GM12874 (cell line): Measurements from ENCODE around the gene CKAP5.

ENCODE experiments used
- CTCF ChIP-seq: IDR thresholded peaks from 2 replicates; pipeline ENCODE4 v1.5.1; 2011; ENCODE audit warnings: low read depth, mild to moderate bottlenecking, control low read depth, low read length, moderate library complexity; ENCODE audit not compliant: insufficient read depth

CKAP5 gene

GRCh38 chr11:46719543-46720218 is 126.4 kb downstream of the CKAP5 start:
- no peak for TF ChIP-seq CTCF

DNA sequence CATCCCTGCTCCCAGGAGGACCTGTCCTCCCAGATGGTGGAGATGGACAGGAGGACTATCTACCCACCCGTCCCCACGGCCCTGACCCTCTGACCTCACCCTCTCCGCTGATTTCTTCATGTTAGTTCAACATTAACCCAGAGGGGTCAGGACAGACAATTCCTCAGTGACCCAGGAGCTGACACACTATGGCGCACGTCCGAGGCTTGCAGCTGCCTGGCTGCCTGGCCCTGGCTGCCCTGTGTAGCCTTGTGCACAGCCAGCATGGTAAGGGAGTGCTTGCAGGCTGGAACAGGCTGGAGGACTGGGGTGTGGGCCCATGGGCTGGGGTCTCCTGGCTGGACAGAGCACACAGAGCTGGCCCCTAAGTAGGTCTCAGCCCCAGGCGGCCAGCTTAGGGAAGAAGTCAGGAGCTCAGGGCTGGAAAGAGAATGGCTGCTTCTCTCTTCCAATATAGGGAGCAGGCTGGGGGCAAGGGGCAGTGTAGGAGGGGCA is 127.0 kb downstream of the CKAP5 start, which contains the start of gene F2:
TSS of gene F2 (plus strand) at position 166 of the 495 bp plus-strand sequence. CDS start at position 189, 23 bp downstream.
- no peak for TF ChIP-seq CTCF

- TF ChIP-seq CTCF, result no peak
These were observed 127.7 kb downstream of the CKAP5 start for GRCh38 chr11:46718155-46719019.

GRCh38 chr11:46712874-46713576 is 133.1 kb downstream of the CKAP5 start:
- TF ChIP-seq CTCF, result no peak

- no peak for TF ChIP-seq CTCF
These were observed 134.8 kb downstream of the CKAP5 start for GRCh38 chr11:46711303-46711702.

DNA sequence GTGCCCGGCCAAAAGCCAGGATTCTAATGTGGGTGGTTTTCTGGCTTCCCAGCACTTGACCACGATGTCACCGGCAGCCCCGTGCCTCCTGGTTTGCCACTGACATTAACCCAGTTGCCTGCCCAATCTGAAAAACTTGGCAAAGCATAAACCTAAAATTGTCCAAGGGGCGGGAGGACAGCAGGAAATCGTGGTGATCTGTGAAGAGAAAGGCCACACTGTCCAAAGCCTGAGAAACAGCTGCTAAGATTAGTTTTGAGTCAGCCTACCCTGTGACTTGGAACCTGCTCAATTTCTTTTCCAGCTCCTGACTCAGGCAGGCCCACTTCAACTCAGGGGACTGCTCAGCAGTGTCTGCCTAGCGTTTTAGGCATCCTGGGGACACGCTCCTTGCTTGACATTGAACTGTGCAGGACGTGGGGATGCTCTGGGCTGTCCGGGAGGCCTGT is 135.2 kb downstream of the CKAP5 start:
- no peak for TF ChIP-seq CTCF

GRCh38 chr11:46706886-46707285 is 139.2 kb downstream of the CKAP5 start:
- no peak for TF ChIP-seq CTCF
